GM18508 (cell line): ENCODE data around the gene PRDM16.

Source experiments
- ATAC-seq: cut with Tn5 transposase; IDR thresholded peaks from one replicate; pipeline ENCODE4 v1.9.1; 2021; ENCODE audit warnings: moderate number of reproducible peaks; ENCODE audit not compliant: insufficient read depth, unreplicated experiment

Gene PRDM16

DNA sequence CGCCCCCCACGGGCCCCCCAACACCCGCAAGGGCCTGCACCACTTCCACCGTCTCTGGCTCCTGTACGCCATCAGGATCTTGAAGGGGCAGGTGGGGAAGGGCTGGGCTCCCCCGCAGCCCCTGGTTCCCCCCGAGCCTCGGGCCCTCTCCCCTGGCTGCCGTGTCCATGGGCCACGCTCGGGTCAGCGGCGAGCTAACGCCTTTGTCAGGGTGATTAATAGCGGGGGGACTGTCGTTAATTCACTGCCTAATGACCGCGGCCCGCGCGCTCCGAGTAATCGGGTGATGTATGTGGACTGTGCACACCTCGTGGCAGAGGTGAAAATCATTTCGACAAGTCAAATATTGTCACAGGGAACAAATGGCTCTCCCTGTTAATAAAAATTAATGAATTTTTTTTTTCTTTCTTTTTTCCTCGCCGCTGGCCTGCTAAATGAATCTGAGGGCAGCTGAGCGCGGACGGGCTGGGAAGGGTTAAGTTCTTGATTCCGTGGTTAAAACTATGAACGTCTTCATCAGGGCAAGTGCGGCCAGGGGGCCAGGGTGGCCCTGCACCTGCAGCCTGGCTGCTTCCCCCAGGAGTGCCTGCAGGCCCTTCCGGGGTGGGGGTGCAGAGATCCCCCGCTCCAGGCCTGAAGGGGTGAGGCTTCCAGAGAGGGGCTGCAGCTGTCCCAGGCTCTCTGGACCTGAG, 100.8 kb downstream of the PRDM16 start:
- no peak for ATAC-seq

DNA sequence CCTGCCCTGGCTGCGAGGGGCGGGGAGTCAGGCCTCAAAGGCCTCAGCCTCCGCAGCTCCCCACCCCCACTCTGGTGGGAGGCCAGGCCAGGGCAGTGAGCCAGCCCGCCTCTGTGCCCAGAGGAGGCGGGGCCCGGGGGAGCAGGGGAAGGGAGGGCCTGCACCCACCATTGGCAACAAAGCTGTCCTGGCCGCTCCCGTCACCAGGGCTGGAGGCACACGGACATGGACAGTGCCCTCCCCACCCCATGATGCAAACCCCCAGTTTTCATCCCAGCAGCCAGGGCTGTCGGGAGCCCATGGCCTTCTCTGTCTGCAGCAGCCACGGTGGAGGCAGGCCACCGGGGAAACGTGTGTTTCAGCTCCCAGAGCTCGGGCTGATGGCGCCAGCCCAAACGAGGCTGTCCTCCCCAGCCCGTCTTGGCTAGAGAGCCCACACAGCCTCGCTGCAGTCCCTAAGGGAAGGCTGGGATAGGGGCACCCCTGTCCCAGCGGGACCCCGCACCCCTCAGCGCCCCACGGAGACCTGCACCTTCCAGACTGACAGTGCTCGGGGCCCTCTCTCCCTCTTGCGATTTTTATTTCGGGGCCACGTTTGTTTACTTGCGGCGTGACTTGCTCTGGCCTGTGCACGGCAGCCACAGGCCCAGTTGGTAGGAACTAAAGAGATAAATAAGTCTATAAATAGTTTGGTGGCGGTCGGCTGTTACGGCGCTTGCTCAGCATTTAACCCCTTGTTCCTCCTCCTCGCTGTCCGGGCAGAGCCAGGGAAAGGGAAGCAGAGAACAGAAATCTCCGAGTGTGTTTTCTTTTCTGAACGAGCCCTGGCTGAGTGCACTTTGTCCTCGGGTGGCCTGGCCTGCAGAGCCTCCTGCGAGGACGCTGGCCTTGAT, 101.8 kb downstream of the PRDM16 start:
- ATAC-seq, result no peak

DNA sequence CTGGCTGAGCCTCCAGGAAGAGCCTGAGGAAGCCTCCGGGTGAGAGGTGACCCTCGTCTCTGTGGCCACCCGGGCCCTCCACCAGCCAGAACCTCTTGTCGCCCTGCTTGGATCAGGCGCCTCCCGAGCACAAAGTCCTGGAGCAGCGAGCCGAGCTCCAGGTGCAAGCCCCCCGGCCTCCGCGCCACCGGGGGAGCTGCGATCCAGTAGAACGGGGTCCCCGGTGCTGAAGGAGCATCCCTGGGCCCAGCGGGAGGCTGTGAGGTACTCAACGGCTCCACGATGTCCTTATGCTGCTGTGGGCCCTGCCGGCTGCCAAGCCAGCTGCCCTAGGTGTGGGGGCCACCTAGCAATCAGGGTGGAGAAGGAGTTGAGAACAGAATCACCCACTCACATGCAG, 102.8 kb downstream of the PRDM16 start:
- ATAC-seq, result no peak

DNA sequence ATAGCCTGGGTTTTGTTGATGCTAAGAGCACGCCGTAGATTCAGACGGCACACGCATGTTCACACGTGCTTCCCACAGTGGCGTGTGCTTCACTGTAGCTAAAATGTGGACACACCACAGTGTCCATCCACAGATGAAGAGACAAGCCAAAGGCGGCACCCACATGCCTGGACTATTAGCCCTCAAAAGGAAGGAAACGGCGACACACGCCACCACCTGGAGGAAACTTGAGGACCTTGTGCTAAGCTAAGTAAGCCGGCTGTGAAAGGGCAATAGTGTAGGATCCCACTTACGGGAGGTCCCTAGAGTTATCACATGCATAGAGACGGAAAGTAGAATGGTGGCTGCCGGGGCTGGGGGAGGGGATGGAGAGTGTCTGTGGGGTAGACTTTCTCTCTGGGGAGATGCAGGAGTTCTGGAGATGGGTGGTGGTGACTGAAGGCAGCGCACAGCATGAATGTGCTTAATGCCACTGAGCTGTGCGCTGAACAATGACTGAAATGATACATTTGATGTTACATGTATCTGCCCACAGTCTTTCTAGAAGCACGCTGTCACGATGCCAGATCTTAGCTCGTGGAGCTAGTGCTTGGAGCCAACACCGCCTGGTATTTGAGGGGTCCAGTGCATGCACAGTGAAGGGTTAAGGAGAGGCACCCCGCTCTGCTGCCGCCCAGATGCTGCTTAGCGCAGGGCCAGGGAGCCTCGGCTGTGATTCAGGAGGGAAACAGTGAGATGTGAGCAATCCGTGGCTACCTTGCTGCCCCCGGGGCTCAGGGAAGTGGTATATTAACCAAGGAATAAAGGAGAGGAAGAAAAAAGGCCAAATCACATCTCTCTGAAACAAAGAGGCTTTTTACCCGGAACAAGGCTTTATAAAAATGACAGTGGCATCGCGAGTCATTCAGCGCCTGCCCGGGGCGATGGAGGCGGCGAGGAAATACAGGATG, 103.7 kb downstream of the PRDM16 start:
- ATAC-seq, result no peak

DNA sequence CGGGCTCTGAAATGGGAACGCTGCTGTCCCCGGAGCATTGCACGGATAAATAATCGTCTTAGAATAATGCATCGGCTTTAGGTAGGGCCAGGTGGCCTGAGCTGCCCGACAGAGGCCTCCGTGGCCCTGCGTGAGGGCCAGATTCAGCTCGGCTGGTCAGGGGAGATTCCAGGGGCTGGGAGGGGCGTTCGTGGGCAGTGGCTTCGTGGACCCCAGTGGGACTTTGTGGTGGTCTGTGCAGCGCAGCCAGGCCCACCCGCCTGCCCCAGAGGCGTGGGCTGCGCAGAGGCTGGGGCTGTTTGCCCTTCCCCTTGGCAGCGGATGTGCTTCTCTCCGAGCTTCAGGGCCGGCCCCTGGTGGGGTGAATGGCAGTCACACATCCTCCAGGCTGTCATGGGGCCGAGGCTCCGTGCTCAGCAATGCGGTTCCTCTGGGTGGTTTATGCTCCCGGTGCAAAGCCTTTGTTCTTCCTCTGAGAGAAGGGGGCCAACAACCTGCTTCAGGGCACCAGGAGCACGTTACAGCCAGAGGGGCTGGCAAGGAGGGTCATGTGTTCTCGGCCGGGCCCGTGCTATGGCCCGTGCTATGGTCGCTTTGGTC, 104.5 kb downstream of the PRDM16 start:
- no peak for ATAC-seq

DNA sequence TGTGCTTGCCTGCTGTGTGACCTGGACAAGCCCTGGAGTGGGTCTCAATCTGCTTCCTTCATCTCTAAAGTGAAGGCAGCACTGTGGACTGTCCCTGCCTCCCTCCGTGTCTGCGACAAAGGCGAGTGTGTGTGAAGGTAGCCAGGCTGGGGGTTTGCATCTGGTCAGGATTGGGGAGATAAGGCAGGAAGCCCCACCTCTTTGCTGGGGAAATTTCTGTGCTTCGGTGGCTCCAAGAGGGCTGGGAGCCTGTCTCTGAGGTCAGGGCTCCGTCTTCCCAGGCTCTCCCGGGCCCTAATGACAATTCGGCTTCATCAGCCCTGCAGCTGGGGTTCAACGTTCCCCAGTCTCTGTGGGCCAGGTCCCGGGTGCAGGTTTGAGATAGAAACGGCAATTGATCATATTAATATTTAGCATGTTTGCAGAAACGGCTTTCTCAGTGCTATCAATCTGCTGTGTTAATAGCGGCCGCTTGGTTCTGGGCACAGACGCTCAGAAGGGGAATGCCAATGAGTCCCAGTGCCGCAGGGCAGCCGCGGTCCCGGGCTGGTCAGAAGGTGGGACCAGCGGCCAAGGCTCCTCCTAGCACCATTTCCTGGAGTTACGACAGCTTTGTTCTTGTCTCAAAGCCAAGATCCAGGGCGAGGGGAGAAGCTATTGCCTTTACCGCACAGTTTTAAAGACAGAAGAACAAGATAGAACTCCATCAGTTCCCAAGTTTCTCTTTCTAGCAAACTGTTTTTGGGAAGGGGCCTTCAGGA, 105.7 kb downstream of the PRDM16 start:
- ATAC-seq, result no peak

DNA sequence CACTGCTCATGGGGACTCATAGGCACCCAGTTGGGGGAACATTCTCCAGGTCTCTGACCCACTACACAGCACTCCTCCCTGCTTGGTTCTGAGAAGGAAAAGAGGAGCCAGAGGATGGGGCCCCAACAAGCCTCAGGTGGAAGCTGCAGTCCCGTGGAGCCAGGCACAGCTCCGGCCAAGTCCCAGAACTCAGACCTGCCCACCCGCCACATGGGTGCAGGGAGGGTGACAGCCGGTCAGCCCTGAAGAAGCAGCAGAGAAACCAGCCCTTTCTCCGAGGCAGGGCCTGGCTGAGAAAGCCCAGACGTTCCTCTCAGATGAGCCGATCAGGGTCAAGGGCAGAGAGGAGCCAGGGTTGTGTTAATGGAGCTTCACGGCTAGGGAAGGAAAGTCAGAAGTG, 106.5 kb downstream of the PRDM16 start:
- no peak for ATAC-seq

DNA sequence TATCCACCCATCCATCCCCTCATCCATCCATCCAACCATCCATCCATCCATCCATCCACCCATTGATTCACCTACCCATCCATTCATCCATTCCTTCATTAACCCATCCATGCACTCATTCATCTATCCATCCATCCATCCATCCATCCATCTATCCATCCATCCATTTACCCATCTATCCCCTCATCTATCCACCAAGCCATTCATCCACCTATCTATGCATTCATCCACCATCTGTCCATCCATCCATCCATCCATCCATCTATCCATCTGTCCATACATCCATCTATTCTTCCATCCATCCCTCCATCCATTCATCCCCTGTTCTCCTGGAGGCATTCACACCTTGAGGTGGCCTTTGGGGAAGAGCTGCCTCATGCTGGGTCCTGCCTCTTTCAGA, 107.0 kb downstream of the PRDM16 start:
- ATAC-seq, result no peak

DNA sequence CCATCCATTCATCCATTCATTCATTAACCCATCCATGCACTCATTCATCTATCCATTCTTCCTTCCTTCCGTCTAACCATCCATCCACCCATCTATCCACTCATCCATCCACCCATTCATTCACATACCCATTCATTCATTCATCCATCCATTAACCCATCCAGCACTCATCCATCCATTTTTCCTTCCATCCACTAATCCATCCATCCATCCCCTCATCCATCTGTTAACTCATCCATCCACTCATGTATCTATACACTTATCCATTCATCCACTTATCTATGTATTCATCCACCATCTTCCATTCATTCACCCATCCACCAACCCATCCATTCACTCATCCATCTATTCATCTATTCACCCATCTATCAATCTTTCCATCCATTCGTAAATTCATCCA, 107.8 kb downstream of the PRDM16 start:
- no peak for ATAC-seq

DNA sequence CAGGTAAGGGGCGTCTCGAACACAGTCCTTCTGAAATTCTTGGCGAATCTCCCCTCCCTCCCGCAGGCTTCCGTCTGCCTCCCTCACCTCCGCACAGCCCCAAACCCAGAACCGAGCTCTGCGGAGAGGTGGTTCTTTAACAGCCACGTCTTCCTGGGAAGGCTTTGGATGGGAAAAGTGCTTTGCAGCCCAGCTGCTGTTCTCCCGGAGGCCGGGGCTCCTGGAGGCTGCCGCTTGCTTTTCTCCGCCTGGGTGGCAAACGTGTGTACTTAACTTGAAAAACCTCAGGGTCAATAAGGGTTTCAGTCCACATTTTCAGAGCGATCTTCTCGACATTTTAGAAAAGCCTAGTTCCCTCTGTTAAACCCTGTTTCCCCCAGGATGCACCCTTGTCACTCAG, 109.3 kb downstream of the PRDM16 start:
- no peak for ATAC-seq

DNA sequence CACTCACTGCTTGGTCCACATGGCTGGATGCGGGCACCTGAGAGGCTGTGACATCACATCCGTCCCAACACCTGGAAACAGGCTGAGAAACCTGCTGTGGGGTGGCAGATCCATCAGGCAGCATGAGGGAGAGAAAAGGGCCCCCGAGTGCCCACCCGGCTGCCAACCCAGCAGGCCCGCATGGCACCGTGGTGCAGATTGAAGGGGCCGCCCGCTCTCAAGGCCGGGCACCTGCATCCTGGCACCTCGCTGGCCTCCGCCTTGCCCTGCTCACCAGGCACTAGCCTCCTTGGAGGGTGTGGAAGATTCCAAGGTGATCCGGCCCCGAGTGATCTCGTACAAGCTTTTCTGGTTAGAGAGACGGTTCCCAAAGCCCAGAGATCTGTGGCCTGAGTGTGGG, 110.5 kb downstream of the PRDM16 start:
- ATAC-seq, result no peak

DNA sequence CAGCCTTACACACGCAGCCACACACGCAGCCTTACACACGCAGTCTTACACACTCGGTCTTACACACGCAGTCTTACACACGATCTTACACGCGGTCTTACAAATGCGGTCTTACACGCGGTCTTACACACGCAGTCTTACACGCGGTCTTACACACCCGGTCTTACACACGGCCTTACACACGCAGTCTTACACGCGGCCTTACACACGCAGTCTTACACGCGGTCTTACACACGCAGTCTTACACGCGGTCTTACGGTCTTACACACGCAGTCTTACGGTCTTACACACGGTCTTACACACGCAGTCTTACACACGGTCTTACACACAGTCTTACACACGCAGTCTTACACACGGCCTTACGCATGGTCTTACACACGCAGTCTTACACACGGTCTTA, 111.9 kb downstream of the PRDM16 start:
- no peak for ATAC-seq

DNA sequence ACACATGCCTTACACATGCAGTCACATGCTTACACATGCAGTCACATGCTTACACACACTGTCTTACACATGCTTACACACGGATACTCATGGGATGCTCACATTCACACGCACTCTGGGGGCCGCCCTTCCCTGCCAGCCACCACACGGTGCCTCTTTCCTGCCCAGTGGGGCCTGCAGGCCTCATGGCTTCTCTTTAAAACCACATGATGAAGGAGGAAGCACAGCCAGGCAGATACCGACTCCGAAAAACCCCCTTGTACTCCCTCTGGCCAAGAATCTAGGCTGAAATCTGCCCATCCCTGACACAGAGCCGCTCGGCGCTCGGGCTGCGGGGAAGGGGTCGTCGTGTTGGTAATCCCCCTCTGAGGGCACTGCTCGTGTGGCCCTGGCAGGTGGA, 113.0 kb downstream of the PRDM16 start:
- no peak for ATAC-seq

DNA sequence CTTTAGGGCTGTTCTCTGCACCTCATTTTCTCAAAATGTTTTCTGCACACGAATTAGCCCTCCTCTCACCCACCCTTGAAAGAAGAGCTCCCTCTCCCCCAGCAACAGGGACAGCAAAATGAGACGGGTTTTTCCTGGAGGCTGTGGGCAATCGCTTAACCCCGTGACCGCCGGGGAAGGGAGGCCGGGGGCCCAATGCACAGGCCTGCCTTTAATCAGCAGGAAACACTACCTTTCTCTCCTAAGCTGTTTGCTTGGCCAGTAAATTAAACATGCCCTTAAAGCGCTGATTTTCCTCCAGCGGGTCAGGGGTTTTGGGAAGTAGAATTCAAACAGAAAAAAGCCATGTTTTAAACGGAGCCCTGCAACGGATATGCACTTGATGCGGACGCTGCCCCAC, 114.4 kb downstream of the PRDM16 start:
- ATAC-seq, result no peak

DNA sequence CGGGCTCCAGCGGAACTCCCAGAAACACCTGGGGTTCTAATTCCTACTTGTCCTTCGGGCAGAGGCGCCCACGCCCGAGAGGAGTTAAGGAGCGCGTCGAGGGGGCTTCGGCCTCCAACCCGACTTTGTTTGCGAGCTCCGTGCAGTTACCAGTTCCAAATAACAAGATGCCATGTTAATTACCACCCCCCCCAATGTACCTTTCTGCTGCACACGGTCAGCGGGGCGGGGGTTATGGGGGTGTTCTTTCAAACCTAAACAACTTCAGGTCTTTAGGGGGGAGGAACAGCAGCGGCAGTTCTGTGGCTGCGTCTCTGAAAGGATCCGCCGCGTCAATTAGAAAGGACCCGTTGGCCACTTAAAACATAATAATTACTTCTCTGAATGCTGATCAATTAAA, 114.8 kb downstream of the PRDM16 start:
- no peak for ATAC-seq

DNA sequence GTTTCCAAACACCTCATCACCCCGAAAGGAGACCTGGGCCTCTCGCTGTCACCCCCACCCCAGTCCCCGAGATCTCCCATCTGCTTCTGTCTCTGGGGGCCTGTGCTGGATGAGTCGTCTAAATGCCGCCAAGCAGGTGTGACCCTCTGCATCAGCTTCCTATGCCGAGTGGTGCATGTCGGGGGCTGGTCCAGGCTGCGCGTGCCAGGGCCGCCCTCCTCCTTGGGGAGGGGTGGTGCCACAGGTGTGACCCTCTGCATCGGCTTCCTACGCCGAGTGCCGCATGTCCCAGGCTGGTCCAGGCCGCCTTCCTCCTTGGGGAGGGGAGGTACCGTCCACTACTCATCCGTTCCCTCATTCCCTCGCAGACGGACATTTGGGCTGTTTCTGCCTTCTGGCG, 115.7 kb downstream of the PRDM16 start:
- ATAC-seq, result no peak

DNA sequence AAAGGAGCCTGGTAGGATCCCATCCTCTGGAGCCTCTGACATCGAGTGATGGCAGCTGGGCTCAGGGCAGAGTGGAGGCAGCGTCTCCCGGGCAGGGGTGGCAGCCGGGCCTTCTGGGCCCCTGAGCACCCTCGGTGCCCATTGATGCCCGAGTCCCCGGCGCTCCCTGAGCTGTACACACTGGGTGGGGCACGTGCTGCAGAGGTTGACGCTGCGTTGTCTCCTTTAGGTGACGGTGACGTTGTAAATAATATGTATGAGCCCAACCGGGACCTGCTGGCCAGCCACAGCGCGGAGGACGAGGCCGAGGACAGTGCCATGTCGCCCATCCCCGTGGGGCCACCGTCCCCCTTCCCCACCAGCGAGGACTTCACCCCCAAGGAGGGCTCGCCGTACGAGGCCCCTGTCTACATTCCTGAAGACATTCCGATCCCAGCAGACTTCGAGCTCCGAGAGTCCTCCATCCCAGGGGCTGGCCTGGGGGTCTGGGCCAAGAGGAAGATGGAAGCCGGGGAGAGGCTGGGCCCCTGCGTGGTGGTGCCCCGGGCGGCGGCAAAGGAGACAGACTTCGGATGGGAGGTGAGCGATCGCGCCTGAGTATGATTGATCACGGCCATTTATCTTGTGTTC, 117.0 kb downstream of the PRDM16 start:
- ATAC-seq, result no peak

DNA sequence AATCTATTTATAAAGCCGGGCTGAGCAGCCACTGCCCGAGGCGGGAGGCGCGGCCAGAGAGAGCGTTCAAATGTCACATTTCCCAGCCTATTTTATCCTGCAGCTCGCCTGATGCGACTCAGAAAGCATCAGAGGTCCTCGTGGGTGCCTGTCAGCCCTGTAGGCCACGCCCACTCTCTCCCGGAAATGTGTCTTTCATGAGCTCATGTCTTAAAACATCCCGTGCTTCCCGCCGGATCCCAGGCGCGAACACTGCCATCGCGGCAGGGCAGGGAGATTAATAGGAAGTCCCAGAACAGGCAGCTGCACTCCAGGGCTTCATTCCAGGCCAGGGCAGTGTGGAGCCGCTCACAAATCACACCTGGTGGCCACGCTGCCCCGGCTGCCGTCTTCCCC, 117.5 kb downstream of the PRDM16 start:
- ATAC-seq, result no peak
